Liver (tissue), 9 donors: ENCODE data around the gene ANTXR1. TPM values are rescaled to one million over a fixed set of nuclear protein-coding genes. Genes with fewer than 3 reads are reported as not detected.

Source experiments
- DNase-seq: peaks from one replicate; pipeline ENCODE4 v3.0.0-alpha.2; 2017; ENCODE audit warnings: low spot score
- H3K27ac ChIP-seq, 2 donors: one replicate each; pipeline ENCODE4 v1.7.0; 2013; ENCODE audit warnings: inconsistent platforms in 2 of 2, low read length in 2 of 2, control low read depth in 1 of 2, low read depth in 1 of 2, mild to moderate bottlenecking in 1 of 2
- H3K27me3 ChIP-seq, 4 donors: one replicate each; pipeline versions ENCODE4 v1.6.1 to v1.7.0; 2013; ENCODE audit warnings: low read length in 3 of 4, inconsistent platforms in 1 of 4, mild to moderate bottlenecking in 1 of 4, moderate library complexity in 1 of 4; ENCODE audit not compliant: control insufficient read depth in 4 of 4, insufficient read depth in 4 of 4
- H3K36me3 ChIP-seq, 4 donors: one replicate each; pipeline versions ENCODE4 v1.6.1 to v1.7.0; 2013; ENCODE audit warnings: low read length in 3 of 4, mild to moderate bottlenecking in 3 of 4, low read depth in 1 of 4, moderate library complexity in 1 of 4; ENCODE audit not compliant: control insufficient read depth in 4 of 4, insufficient read depth in 3 of 4
- H3K4me1 ChIP-seq, 4 donors: one replicate each; pipeline versions ENCODE4 v1.6.1 to v1.7.0; 2013; ENCODE audit warnings: low read length in 3 of 4, mild to moderate bottlenecking in 3 of 4, moderate library complexity in 1 of 4; ENCODE audit not compliant: control insufficient read depth in 4 of 4, insufficient read depth in 4 of 4
- H3K4me3 ChIP-seq, 3 donors: one replicate each; pipeline versions ENCODE4 v1.6.1 to v1.7.0; 2013; ENCODE audit warnings: low read length in 3 of 3, control low read depth in 1 of 3, low read depth in 1 of 3, mild to moderate bottlenecking in 1 of 3
- H3K9ac ChIP-seq, 2 donors: one replicate each; pipeline ENCODE4 v1.7.0; 2013; ENCODE audit warnings: low read length in 2 of 2, mild to moderate bottlenecking in 2 of 2, moderate library complexity in 2 of 2, control low read depth in 1 of 2, low read depth in 1 of 2
- H3K9me3 ChIP-seq, 4 donors: one replicate each; pipeline versions ENCODE4 v1.6.1 to v1.7.0; 2013; ENCODE audit warnings: low read length in 3 of 4; ENCODE audit not compliant: control insufficient read depth in 4 of 4
- ATF3 ChIP-seq: IDR thresholded peaks from 2 replicates; pipeline ENCODE4 v1.6.1; 2016; ENCODE audit warnings: antibody characterized with exemption
- EGR1 ChIP-seq, 2 donors: IDR thresholded peaks; 2 replicates each; pipeline ENCODE4 v1.6.1; 2016 to 2018; ENCODE audit warnings: antibody characterized with exemption in 2 of 2, low read depth in 2 of 2
- FOXA1 ChIP-seq: IDR thresholded peaks from 2 replicates; pipeline ENCODE4 v1.6.1; 2016; ENCODE audit warnings: antibody characterized with exemption
- FOXA2 ChIP-seq: IDR thresholded peaks from 2 replicates; pipeline ENCODE4 v1.6.1; 2016; ENCODE audit warnings: antibody characterized with exemption
- GABPA ChIP-seq, 2 donors: IDR thresholded peaks in 1 of 2; conservative IDR thresholded peaks in 1 of 2; 2 replicates each; pipeline ENCODE4 v1.6.1; 2016; ENCODE audit warnings: antibody characterized with exemption in 2 of 2, mild to moderate bottlenecking in 1 of 2, moderate library complexity in 1 of 2
- HNF4A ChIP-seq, 2 donors: conservative IDR thresholded peaks; 2 replicates each; pipeline ENCODE4 v1.6.1; 2016; ENCODE audit warnings: antibody characterized with exemption in 2 of 2, mild to moderate bottlenecking in 2 of 2
- JUND ChIP-seq, 2 donors: IDR thresholded peaks; 2 replicates each; pipeline ENCODE4 v1.6.1; 2016; ENCODE audit warnings: antibody characterized with exemption in 2 of 2
- MAX ChIP-seq: IDR thresholded peaks from 2 replicates; pipeline ENCODE4 v1.6.1; 2016; ENCODE audit warnings: antibody characterized with exemption
- NR2F2 ChIP-seq: IDR thresholded peaks from 2 replicates; pipeline ENCODE4 v1.6.1; 2016; ENCODE audit warnings: antibody characterized with exemption
- RAD21 ChIP-seq, 2 donors: IDR thresholded peaks; 2 replicates each; pipeline ENCODE4 v1.6.1; 2016; ENCODE audit warnings: antibody characterized with exemption in 2 of 2, mild to moderate bottlenecking in 2 of 2
- REST ChIP-seq: IDR thresholded peaks from 2 replicates; pipeline ENCODE4 v1.6.1; 2016; ENCODE audit warnings: antibody characterized with exemption, mild to moderate bottlenecking
- RXRA ChIP-seq, 2 donors: IDR thresholded peaks; 2 replicates each; pipeline ENCODE4 v1.6.1; 2017 to 2018; ENCODE audit warnings: antibody characterized with exemption in 2 of 2, mild to moderate bottlenecking in 1 of 2
- TAF1 ChIP-seq: conservative IDR thresholded peaks from 2 replicates; pipeline ENCODE4 v1.6.1; 2016; ENCODE audit warnings: antibody characterized with exemption, mild to moderate bottlenecking
- YY1 ChIP-seq: IDR thresholded peaks from 2 replicates; pipeline ENCODE4 v1.6.1; 2016; ENCODE audit warnings: antibody characterized with exemption, mild to moderate bottlenecking
- ZBTB33 ChIP-seq: IDR thresholded peaks from 2 replicates; pipeline ENCODE4 v1.6.1; 2016; ENCODE audit warnings: antibody characterized with exemption
- WGBS: extraction: QIAGEN DNeasy Blood & Tissue Kit; methylation state at CpG from one replicate; pipeline ENCODE4 v1.1.7; 2013; 5-methylcytosine and 5-hydroxymethylcytosine counted together
- polyA plus RNA-seq, 2 donors: library from polyadenylated mRNA; stranded (reverse) in 1 of 2; unstranded in 1 of 2; fragments of 200-250 nt in 1 of 2; fragments of >200 nt in 1 of 2; fragmentation: Nextera tagmentation in 1 of 2; extraction: Ambion mirVana in 1 of 2; gene quantifications; one replicate each; pipeline versions ENCODE4 v1.2.1 to v1.2.3, GENCODE V29; 2013 to 2015
- total RNA-seq, 2 donors: library from RNA; depleted of rRNA; stranded (reverse); fragments of >200 nt; gene quantifications; one replicate each; pipeline ENCODE4 v1.2.3, GENCODE V29; 2014
- donor health status: healthy.
- donor health status: healthy.
- donor health status: healthy.
- donor health status: healthy.
- donor health status: healthy.

Gene ANTXR1
- total and polyA plus RNA-seq, 4 donors: 0.60 to 3.6 (median 1.8) TPM

- WGBS: 76% methylated on average over 1 of the region's 1 CpG
- Histone ChIP-seq H3K27me3 (peaks cover 0 to 2% (median 0%) of the 10 kb centered on the region in 4 donors), H3K36me3 (no peaks in the 10 kb centered on the region), H3K9ac (no peak overlapping the region), H3K4me1 (no peaks in the 10 kb centered on the region), H3K9me3 (no peaks in the 10 kb centered on the region), H3K27ac (no peak overlapping the region), H3K4me3 (no peak overlapping the region)
- DNase-seq: no peak
- TF ChIP-seq RAD21 (IDR thresholded peaks at IDR 0.05): no peak
- TF ChIP-seq EGR1 (IDR thresholded peaks at IDR 0.05; ENCODE audit: low read depth in 2 of 2): no peak
- no peak for TF ChIP-seq ZBTB33
- TF ChIP-seq FOXA1: no peak
- no peak for TF ChIP-seq YY1
- no peak for TF ChIP-seq HNF4A (conservative IDR thresholded peaks at IDR 0.05)
- no peak for TF ChIP-seq FOXA2
- TF ChIP-seq MAX: no peak
- TF ChIP-seq NR2F2: no peak
Observed at GRCh38 chr2:69087912-69088240, 74.9 kb downstream of the ANTXR1 start.

GRCh38 chr2:69088466-69088865 lies 75.5 kb downstream of the ANTXR1 start:
- Histone ChIP-seq H3K27me3 (peaks cover 0 to 2% (median 0%) of the 10 kb centered on the region in 4 donors), H3K9me3 (no peaks in the 10 kb centered on the region), H3K4me3 (no peak overlapping the region), H3K36me3 (no peaks in the 10 kb centered on the region), H3K4me1 (no peaks in the 10 kb centered on the region), H3K27ac (no peak overlapping the region), H3K9ac (no peak overlapping the region)
- DNase-seq: no peak
- TF ChIP-seq REST (no peak), MAX (no peak), EGR1 (IDR thresholded peaks at IDR 0.05; ENCODE audit: low read depth in 2 of 2) (no peak), JUND (IDR thresholded peaks at IDR 0.05) (no peak), FOXA2 (no peak), RXRA (IDR thresholded peaks at IDR 0.05) (no peak), RAD21 (IDR thresholded peaks at IDR 0.05) (no peak), YY1 (no peak), ATF3 (no peak), HNF4A (conservative IDR thresholded peaks at IDR 0.05) (no peak), TAF1 (no peak), GABPA (IDR thresholded peaks at IDR 0.05 in 1 of 2, conservative IDR thresholded peaks at IDR 0.05 in 1 of 2) (no peak), NR2F2 (no peak)
- 100% methylated on average over 3 of the region's 3 CpGs for WGBS
